ENCODE results near the gene CTNNA2.

Gene CTNNA2

DNA sequence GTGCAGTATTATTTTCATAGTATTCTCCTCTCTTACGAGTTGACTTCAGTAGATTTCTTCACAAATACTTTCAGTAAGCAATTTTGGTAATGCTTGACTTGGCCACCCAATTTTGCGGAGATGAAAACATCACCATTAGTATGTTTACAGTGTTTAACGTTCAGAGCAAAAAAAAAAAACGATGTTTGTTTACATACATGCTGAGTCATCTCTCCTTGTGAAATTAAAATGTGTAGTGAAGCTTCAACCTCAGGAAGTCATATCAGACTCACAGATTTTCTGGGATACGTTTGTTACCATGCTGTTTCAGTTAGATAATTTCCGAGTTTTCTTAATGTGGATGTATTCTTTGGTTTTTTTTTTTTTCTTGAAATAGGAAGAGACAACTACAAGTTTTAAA is 100.1 kb downstream of the CTNNA2 start:
- DNase-seq (ENCODE audit: low read depth), result no peak

DNA sequence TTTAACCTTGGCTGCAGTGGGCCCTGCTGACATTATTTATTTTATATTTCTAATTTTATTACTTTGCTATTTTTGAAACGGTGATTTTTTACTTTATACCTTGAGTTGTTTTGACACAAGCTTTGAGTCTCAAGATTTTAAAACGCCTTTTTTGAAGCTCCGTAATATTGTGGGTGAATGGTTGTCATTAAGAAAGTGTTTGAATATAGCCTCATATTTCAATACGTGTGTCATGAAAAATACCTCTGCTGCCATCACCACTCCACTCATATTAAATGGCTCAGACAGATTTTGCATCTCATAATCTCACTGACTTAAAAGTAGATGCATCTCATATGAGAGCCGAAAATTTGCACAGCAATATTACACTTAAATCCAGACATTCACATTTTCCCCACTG is 106.6 kb downstream of the CTNNA2 start:
- no peak for DNase-seq (ENCODE audit: low read depth)

DNA sequence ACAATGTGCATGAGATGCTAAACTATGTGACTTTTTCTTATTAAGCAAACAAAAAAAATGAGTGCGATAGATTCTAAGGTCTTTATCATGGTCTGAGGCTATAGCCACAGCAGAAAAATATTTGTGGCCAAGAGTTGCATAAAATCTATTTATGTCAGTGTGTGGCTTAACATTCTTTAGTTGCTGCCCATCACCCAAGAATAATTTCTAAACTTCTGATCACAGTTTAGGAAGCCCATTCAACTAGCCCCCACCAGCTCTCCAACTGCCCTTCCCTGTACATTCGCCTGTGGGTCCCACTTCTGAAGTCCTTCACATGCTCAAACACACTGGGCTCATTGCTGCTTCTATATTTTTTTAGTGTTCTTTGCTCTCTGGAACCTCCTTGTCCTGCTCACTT is 107.1 kb downstream of the CTNNA2 start:
- DNase-seq (ENCODE audit: low read depth), result no peak

DNA sequence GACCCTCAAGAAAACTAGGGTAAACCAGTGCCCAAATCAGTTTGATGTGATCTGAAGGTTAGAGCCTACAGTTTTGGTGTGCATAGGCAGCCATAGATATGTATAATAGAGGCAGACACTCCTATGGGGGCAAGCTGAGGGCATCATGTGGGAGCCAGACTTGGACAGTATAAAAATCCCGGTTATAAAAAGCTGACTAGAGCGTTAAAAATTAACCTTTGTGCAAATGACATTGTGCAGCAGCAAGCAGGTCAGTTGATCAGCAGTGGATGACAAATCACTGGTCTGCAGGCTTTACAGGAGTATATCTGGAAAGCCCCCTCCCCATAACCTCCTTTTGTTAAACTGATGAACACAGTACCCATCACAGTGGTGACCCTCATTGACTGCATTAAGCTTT is 107.8 kb downstream of the CTNNA2 start:
- no peak for DNase-seq (ENCODE audit: low read depth)

DNA sequence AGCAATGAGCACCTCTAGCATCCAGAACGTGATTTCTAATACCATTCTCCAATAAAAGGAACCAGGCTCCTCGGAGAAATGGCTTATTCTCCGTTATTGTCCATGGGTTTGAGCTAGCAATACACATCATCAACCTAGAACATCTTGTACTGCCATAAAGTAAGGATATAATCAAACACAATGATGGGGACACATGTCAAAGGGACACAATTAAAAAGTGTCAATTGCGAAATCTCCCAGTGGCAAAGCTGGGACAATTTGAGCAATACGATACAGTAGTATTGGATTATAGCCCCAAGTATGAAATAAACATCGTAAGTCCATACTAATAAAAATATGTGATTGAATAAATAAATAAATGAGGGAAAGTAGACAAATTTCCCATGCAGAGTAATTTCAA is 108.4 kb downstream of the CTNNA2 start:
- DNase-seq (ENCODE audit: low read depth), result no peak

DNA sequence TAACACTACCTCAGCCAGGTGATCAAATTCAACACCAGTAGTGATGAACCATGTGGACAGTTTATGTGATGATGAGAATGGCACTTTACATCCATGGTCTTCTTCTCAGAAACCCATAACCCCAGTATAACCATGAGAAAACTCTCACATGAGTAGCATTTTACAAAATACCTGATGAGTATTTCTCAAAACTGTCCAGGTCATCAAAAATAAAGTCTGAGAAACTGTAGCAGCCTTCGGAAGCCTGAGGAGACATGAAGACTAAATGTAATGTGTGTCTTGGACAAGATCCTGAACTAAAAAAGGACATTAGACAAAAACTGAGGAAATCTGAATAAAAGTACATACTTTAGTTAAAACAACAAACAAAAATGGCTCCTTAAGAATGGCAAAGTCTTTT is 108.9 kb downstream of the CTNNA2 start:
- no peak for DNase-seq (ENCODE audit: low read depth)

DNA sequence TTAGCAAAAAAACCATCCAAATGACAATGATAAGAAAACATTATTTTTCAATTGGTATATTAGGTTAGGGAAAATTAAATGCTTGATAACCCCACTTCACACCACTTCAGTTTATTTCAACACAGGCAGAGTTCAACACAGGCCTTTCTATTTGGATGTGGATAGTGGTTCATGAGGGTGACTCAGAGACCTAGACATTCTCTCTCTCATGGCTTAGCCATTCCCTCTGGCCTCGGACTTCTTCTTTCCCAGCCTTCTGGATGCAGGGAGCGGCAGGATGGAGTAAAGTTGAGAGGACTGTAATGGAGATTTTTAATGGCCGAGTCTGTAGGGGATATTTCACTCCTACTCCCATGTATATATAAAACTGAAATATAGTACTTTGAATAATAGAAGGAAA is 109.7 kb downstream of the CTNNA2 start:
- peak; percentile 19 for DNase-seq (ENCODE audit: low read depth)

DNA sequence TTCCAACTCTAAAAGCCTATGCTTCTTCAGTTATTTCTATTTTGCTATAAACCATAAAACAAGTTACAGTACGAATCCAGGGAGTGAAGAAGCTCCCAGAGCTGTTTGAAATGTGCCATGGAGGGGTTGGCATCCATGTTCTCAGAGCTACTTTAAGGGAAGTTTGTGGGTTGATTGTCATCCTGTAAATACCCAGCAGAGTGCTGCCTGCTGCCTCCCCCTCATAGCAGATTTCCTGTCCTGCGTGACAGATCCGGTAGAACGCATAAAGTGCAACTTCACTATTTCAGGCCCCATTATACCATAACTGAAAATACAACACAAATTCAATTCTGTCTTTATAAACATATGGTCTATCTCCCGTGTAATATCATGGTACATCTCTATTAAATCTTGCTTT is 114.4 kb downstream of the CTNNA2 start:
- no peak for DNase-seq (ENCODE audit: low read depth)

DNA sequence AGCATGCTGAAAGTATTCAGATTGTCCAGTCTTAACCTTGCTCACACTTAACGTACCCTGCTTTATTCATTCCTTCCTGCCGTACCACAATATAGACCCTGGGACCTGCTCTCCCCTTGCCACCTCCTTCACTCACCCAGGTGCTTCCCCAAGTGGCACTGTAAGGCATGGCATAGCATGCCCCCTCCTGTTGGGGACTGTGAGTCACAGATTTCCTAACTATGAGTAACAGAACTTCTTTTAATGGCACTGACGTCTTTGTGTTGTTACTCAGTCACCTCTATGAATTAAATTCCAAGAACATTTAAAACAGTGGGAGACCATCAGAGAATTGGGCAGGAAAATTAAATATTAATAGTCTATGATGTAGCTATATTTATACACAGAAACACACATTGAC is 117.2 kb downstream of the CTNNA2 start:
- DNase-seq (ENCODE audit: low read depth), result no peak

DNA sequence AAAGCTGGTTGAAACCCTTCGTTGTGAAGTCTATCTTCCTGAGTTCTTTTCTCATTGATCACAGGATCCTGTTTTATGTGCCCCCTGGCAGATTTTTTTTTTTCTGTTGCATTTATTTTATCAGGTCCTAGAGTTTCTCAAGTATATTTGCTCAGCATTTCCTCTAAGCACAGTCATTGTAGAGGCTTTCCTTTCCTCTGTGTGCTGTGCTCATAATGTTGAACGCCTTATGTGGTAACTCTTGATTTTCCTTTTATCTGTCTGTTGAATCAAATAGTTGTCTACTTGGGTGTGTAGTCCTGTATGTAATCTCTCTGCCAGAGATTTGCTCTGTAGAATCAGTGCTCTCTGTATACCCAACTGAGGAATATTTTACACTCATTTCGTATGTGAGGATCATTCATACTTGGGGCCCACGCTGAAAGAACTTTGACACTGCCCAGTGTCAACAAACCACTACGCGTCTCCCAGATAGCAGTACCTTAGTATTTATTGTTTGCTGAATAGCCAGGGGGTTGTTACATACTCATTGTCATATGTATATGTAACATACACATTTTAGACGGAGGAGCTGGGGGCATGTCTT is 118.2 kb downstream of the CTNNA2 start:
- no peak for DNase-seq (ENCODE audit: low read depth)

DNA sequence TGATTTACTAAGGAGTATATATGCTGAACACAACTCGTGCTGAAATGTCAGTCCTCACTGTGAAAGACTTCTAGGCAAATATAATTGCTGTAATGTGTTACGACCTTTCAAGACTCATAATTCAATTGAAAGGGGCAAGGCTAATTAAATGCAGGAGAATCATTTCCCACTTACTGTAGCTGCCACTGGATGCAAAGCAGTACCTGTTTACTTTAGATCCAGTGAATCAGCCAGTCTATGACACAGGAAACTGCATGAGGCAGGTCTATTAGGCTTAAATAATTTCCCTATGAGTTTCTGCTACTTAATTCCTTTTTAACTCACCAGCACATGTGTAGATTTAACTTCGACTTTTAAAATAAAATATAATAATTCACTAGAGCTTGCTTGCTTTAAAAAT is 125.6 kb downstream of the CTNNA2 start:
- DNase-seq (ENCODE audit: low read depth), result no peak

DNA sequence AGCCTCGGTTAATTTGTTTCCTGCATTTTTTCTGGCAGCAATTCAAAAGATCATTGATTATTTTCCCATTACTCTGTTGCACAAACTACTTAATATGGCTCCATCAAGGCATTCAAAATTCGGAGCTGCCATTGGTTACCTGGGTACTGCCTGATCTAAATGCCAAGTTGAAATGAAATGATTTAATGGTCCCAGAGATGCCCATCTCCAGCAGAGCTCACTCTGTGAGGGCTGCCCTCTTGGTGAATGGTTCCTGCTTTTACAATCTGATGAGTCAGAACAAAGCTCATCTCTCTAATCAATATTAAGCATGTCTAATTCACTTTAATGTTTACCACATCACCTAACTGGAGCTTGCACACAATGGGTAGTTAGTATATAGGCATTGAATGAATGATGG is 126.1 kb downstream of the CTNNA2 start:
- no peak for DNase-seq (ENCODE audit: low read depth)

DNA sequence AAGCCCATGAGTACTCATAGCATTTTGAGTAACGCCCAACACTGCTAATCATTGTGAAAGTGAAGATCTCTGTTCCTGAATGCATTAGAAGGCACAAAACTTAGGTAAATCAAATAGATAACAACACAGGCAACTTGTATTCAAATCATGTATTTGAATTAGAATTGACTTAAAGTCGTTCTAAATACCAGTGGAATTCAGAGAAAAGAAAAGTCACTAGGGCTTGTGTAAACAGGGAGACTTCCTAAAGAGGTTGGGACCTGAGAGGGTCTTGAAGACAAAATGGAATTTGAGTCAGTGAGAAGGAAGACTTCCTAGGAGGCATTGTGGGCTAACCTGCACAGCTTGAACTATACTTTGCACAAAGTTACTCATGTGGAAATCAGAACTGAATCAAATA is 127.2 kb downstream of the CTNNA2 start:
- no peak for DNase-seq (ENCODE audit: low read depth)

DNA sequence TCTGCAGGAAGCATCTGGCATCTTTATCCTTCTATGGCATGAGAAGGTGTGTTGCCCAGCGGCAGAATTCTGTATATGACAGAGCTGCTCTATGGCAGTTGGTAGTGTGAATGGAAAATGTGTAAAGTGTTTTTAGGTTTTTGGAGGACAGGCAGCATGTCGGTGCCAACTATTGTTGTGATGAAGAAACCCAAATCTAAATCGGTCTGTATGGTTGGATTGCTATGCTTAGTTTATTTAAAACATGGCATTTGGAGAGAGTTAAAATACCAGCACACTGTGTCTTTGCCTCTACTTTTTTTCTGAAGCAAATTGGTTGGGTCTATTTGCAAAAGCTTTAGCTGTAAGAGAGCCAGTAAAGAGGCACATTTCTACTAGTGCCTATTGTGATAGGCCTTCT is 136.7 kb downstream of the CTNNA2 start:
- no peak for DNase-seq (ENCODE audit: low read depth)

DNA sequence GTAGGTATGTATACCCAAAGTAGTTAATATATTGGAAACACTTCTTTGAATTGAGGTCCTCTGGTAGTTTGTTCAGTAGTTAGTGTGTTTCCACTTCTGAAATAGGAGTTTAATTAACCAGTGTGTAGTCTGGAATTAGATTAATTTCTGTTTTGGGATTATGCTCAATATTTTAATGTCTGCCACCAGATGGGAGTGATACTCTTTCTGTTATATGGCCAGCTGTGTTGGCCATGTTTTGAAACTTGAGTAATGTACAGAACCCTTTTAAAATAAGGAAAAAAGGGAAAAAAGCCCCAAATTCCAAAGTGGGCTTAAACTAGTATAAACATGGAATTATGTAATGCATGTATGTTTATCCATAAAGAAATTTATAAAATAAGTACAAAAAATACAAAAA is 147.7 kb downstream of the CTNNA2 start:
- peak; percentile 4 for DNase-seq (ENCODE audit: low read depth)

DNA sequence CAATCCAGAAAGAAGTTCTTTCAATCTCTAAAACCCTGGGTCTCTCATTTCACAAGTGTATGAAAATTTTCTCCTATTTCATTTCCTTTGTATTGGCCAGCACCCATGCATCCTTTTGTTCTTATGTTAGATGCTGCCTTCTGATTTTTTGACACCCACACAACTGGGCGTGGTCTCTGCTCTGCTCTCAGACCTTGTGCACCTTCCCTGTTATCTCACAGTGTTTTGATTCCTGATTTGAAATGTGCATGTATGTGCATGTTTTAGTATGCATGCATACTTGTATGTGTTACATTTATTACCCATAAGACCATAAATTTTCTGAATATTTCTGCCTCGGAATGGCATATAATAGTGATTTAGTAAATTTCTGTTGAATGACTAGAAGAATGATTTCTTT is 152.2 kb downstream of the CTNNA2 start:
- no peak for DNase-seq (ENCODE audit: low read depth)

DNA sequence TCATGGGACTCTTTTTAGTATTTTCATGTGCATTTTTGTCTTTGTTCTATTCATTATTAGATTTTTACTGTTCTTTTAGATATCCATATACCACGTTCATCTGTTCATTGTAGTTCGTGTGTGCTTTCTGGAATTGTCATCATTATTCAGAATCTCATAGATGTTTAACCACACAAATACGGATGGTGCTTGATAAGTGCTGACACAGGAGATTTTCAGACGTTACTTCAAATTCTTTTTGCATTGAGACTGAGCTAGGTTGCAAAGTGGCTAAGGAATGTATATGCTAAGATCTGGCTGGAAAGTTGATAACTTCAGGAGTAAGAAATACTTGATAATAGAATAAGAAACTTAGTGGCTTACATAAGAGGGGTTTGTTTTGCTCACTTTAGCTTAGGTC is 153.6 kb downstream of the CTNNA2 start:
- DNase-seq (ENCODE audit: low read depth), result no peak

DNA sequence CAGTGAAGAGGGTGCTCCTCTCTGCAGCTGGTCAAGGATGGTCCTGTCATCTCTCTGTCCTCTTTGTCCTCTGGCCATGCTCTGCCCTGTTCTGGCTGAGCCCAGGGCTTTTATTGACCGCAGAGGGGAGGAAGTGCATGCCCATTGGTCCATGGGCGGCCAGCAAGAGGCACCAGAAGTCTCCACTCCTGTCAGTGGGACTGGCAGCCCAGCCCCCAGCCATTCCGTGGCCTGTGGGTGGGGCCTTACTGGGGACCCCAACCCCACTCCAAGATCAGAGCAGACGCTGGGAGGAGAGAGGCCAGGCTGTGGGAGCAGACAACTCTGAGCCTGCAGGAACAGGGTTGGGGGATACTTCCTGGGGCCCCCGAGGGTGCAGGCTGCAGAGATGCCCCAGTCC is 156.9 kb downstream of the CTNNA2 start:
- no peak for DNase-seq (ENCODE audit: low read depth)

DNA sequence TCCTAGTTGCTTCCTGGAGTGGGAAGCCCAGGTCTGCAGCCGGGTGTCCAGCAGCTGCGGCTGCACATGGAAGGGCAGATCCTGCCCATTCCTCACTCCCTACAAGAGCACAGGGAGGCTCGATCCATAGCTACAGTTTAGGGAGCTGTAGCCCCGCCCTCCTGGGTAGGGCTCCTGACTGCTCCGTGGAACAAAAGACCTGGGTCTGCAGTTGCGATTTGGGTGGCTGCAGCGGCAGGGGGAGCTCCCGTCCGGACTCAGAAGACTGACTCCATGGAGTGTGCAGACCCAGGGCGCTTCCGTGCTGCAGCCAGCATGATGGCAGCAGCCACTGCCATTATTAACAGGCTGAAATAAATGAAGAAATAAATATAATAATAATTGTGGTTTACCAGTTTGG is 157.3 kb downstream of the CTNNA2 start:
- no peak for DNase-seq (ENCODE audit: low read depth)

DNA sequence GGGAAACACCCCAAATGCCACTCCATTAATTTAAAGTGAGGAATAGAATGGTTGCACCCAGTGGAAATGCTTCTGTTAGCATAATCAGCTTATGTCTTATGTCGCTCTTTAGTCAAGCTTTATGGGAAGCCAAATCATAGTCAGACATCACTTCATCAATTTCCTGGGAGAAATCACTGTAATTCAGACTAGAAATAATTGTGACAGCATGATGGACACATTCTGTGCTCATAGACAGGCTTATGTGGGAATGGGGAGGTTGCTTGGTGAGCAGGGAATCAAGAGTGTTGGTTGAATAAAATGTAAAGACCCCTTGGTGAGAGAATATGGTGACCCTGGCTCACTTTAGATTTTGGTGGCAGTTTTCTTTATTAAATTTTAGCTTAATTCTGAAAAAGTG is 174.0 kb downstream of the CTNNA2 start:
- DNase-seq (ENCODE audit: low read depth), result no peak

DNA sequence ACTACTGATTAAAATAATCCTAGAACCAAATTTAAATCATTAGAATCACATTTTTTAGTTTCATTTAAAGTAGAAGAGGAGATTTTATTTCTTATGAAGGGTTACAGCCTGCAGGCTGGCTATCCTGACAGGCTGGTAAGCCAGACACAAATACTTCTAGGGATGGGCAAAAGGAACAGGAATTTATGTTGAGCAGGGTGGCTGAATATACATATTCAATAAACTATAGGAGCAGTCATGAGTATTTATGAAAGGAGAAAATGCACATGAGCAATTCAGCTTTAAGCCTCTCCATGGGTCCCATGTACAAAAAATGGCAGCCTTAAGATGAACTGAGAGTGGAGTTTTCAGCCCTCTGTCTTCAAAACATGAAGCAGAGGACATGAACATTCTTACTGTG is 182.4 kb downstream of the CTNNA2 start:
- DNase-seq (ENCODE audit: low read depth), result no peak

DNA sequence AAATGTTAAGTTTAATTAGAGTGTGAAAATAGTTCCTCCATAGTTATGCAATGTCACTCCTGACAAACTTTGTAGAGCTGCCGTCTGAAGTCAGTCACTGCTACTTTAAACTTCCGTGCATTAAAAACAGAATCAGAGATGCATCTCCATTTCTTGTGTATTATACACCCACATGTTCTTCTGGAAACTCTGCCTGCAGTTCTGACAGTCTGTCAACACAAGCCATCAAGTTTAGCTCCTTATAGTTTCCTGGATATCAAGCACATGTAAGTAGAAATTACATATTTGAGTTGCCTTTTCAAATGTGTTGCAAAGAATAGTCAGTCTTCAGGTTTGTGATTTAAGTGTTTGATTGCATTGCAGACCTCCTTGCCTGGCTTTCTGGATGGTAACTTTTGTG is 184.3 kb downstream of the CTNNA2 start:
- no peak for DNase-seq (ENCODE audit: low read depth)

DNA sequence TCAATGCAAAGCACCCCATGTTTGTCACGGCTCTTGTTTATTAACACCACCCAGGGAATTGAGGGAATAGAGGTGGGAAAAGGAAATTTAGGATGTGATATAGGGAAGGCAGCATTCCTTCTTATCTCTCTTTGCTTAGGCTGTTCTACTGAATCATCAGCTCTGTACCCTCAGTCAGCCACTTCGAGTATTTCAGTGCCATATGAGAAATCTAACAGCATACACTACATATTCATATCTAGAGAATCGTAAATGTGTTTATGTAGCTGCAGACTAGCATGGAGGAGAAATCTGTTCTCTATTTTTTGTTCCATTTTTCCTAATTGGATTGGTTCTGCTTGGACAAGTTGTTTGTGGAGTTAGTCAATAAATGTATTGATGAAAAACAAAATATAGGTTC is 187.8 kb downstream of the CTNNA2 start:
- no peak for DNase-seq (ENCODE audit: low read depth)

DNA sequence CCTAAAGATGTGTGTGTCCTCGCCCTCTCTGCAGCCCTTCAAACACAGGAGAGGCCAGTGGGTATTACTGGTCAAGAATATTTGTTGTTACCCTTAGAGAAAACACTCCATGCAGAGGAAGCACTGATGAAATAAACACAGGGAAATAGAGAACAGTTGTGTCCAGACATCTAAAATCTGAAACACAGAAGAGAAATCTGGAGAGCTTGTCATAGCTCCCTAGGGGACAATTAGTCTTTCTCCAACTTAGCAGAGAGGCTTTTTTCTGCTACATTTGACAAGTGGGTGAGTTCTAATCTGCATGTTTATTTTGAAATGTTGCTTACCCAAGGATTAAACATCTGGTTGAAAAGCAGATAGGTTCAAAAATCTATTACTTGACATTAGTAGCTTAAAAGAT is 190.1 kb downstream of the CTNNA2 start:
- DNase-seq (ENCODE audit: low read depth), result no peak

DNA sequence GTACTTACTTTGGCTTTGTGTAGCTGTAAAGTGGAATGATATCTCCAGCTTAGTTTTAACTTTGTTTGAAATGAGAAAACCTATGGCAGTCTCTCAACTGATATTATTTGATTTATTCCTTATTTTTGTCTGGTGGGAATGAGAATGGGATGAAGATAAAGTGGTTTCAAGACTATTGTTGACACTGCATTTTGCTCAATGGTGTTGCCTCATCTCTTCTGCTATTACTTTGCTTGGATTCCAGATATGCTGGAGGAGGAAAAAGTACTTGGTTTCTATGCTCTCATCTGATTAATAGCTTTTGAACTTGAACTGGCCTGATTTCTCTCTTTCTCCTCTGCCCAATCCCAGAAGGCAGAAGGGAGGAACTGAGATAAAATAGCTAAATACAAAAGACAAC is 198.2 kb downstream of the CTNNA2 start:
- no peak for DNase-seq (ENCODE audit: low read depth)
